NB4 (cell line): Measurements from ENCODE around the gene PDE4D.

Source experiments
- MYC ChIP-seq: IDR thresholded peaks from 2 replicates; pipeline ENCODE4 v1.6.1; 2011; ENCODE audit warnings: low read depth, low read length
- POLR2A ChIP-seq: IDR thresholded peaks from 2 replicates; pipeline ENCODE4 v1.6.1; 2011; ENCODE audit warnings: mild to moderate bottlenecking; ENCODE audit not compliant: insufficient read length; ENCODE audit errors: extremely low read depth
- TF ChIP-seq, protein P1 (sequence below): IDR thresholded peaks from one replicate; pipeline ENCODE4 v1.5.1; 2012; ENCODE audit warnings: low read depth, low read length

DNA sequence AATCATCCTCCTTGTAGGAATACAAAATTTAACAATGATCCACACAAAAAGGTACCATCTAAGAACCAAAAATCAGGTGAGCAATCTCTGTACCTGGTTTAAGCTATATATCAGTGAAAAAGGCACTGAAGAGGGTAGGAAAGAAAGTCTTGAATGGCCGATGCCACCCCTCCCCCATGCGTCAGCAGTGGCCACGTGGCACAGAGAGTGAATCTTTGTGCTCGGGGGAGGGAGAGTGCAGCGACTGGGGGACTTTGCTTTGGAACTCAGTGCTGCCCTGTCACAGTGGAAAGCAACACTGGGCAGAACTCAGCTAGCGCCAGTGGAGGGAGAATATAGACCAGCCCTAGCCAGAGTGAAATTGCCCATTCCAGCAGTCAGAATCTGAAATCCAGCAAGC is 28.3 kb upstream of the PDE4D start:
- TF ChIP-seq MYC (no peak), POLR2A (no peak)
- TF ChIP-seq, protein P1, sequence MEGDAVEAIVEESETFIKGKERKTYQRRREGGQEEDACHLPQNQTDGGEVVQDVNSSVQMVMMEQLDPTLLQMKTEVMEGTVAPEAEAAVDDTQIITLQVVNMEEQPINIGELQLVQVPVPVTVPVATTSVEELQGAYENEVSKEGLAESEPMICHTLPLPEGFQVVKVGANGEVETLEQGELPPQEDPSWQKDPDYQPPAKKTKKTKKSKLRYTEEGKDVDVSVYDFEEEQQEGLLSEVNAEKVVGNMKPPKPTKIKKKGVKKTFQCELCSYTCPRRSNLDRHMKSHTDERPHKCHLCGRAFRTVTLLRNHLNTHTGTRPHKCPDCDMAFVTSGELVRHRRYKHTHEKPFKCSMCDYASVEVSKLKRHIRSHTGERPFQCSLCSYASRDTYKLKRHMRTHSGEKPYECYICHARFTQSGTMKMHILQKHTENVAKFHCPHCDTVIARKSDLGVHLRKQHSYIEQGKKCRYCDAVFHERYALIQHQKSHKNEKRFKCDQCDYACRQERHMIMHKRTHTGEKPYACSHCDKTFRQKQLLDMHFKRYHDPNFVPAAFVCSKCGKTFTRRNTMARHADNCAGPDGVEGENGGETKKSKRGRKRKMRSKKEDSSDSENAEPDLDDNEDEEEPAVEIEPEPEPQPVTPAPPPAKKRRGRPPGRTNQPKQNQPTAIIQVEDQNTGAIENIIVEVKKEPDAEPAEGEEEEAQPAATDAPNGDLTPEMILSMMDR: no peak
